GM21619 (cell line): ENCODE results near the gene GPSM1.
A peak's percentile ranks its signal among the peaks of the same experiment; 100 is the strongest.
"Not testable (repeated sequence)": the region's sequence is repeated elsewhere in the genome, so short reads cannot be mapped to it uniquely, and the experiment has no call there.

Experiments
- ATAC-seq: cut with Tn5 transposase; IDR thresholded peaks from one replicate; pipeline ENCODE4 v1.9.1; 2021; ENCODE audit not compliant: unreplicated experiment

The GPSM1 gene

GRCh38 chr9:136392538-136393449, 65.5 kb downstream of the GPSM1 start:
- ATAC-seq: no peak

- ATAC-seq: no peak
Observed at GRCh38 chr9:136393531-136393930, 66.2 kb downstream of the GPSM1 start.

GRCh38 chr9:136394312-136395019, 67.1 kb downstream of the GPSM1 start:
- no peak for ATAC-seq

- no peak for ATAC-seq
Observed at GRCh38 chr9:136395020-136395340, 67.6 kb downstream of the GPSM1 start.

GRCh38 chr9:136395345-136396218, 68.2 kb downstream of the GPSM1 start:
- no peak for ATAC-seq

GRCh38 chr9:136396219-136396515, 68.8 kb downstream of the GPSM1 start:
- no peak for ATAC-seq

- no peak for ATAC-seq
Observed at GRCh38 chr9:136397643-136398042, 70.3 kb downstream of the GPSM1 start.

GRCh38 chr9:136398286-136398685, 70.9 kb downstream of the GPSM1 start:
- no peak for ATAC-seq

- peak; percentile 30 for ATAC-seq
Observed at GRCh38 chr9:136399176-136400037, 72.1 kb downstream of the GPSM1 start.

- ATAC-seq: peak; percentile 55
Observed at GRCh38 chr9:136400038-136400834, 72.9 kb downstream of the GPSM1 start, which contains the start of gene SNAPC4. TSS of gene SNAPC4 (minus strand) at chr9:136400170. CDS start at chr9:136398428, 1,742 bp downstream.

- ATAC-seq: no peak
Observed at GRCh38 chr9:136401173-136401922, 74.0 kb downstream of the GPSM1 start.

- no peak for ATAC-seq
Observed at GRCh38 chr9:136402067-136402466, 74.7 kb downstream of the GPSM1 start.

GRCh38 chr9:136403538-136403914, 76.2 kb downstream of the GPSM1 start:
- peak; percentile 27 for ATAC-seq

GRCh38 chr9:136403915-136404800, 76.8 kb downstream of the GPSM1 start:
- no peak for ATAC-seq

- ATAC-seq: no peak
Observed at GRCh38 chr9:136404801-136405136, 77.4 kb downstream of the GPSM1 start.

GRCh38 chr9:136405481-136405880, 78.1 kb downstream of the GPSM1 start:
- no peak for ATAC-seq

- not testable (repeated sequence) for ATAC-seq
Observed at GRCh38 chr9:136405904-136406303, 78.6 kb downstream of the GPSM1 start.

GRCh38 chr9:136407061-136407460, 79.7 kb downstream of the GPSM1 start:
- not testable (repeated sequence) for ATAC-seq
